ENCODE results near the gene VEZF1.

VEZF1 gene

DNA sequence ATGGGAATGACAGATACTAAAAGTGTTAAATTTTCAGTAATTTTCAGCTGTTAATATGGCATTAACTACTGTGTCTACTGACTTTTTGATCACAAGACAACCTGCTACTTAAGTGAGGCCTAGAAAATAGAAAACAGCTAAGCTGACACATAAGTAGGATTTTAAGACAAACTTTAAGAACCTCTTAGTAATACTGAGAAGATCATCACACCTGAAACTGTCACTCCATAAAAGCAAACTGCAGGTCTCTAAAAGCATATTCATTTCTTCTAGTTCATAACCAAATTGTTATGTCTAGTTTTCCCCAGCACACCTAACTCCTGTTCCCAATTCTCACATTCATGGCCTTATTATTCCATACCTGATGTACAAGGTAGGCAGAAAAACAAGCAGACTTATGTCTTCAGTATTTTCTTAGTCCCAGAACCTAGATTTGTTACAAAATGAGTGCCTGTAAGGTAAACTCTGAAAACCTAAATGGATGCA is 11.0 kb upstream of the VEZF1 start:
- DNase-seq (ENCODE audit: low spot score): no peak

DNA sequence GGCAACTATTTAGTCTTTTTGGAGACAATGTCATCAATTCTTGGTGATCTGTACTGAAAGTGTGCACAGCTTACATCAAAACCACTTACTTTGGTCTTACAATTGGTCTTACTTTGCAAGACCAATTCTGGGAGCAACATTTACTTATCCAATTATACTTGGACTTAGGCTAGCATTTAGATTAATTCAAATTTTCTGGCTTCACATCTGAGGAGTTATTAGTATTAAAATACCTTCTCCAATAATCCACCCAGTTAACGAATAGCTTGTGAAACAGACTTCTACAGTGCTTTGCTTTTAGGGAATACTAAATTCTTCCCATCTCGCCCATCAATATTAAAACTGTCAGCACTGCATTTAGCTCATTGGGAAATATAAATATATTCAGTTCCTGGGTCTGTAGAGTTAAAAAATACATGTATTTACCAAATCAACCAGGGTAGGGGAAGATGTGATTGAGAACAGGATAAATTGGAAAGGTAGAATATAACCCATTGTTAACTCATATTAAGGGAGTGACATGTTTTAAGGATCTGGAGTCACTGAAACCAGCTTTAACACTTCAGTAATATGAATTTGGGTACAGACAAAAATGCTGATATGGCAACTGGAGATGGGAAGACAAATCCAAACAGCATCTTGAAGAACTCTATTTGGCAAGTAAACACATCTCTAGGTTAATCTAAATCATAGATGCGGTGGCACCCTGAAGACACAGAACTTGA is 9.2 kb upstream of the VEZF1 start:
- DNase-seq (ENCODE audit: low spot score): no peak

DNA sequence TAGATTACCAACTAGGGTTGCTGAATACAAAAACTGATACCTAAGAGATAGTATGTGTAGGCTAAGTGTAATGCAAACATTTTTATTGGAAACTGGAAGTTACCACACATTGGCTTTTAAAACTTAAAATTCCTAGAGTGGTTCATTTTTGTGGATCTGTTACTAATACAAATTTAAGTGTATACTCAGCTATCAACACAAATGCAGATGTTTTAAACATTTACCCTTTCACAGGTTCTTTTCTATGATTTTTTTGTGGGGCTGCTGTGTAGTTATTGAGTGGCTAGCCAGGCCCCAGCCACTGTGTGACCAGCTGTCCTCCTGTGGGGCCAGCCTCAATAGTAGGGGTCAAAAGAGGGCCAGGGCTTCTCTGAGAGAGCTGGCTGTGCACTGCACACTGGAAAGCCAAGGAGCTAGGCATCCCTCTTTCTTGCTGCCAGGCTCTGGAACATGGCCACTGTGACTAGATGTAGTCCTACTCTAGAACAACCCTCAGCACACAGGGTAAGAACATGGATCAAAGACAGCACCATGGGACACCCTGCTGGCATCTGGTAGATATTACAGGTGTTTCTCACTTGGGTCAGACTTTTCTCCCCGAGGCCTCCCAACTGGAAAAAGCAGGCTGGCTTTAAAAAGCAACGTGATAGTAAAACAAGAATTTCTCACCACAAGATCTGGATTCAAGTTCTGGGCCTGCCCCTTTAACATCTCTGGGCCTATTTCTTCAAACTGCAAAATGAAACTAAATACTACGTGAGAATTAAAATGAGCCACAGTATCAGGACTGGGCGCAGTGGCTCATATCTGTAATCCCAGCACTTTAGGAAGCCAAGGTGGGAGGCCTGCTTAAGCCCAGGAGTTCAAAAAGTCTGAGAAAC is 7.3 kb upstream of the VEZF1 start:
- DNase-seq (ENCODE audit: low spot score): peak; percentile 64

DNA sequence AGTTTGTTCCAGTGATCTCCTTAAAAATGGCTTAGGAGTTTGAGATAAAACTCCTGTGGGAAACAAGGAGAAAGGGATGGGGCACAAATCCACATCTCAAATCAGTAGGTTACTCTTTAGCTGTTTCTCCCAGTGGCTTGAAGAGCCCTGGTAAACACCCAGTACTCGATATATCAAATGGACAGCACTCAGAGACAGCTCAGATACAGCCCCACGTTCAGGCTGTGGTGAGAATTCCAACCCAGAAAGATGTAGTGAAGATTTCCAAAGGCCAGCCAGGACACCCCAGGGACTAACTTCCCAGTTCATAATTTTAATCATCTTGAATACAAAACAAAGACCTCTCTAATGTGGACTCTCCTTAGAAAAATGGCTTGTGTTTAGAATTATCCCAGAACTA is 6.4 kb upstream of the VEZF1 start:
- no peak for DNase-seq (ENCODE audit: low spot score)

DNA sequence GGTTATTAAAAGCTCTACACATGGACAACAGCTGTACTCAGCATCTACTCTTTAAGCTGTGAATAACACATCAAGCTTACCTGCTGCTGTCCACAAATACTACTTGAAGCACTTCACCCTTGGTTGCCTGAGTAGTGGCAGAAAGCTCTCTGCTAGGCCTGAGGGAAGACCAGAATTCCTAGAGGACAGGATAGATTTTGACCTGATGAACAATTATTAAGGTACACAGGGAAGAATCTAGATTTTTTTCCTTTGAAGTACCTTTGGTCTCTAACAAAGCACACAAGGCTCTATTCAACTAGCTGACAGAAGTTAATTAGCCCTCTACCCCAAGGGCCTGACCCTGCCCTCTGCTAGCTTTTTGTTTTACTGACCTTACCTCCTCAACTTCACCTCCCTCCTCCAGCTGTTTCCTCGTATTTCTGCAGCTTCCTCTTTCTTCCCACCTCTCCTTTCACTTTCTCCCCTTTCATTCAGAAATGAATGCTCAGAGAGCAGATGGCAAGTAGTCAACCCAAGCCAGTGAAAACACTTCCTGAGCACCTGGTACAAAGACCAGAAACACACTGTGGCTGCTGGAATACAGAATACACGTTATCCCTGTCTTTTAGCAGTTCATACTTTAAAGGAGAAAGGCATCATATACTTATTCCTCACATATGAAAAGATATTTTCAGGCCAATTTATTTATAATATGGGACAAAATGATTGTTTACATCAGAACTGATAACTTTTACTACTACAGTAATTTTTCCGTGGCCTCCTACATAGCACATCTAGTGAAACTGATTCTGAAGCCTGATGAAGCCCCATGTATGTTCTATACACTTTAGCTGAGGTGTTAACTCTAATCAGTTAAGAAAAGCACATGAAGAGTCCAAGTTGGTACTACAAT is 5.7 kb upstream of the VEZF1 start:
- no peak for DNase-seq (ENCODE audit: low spot score)

DNA sequence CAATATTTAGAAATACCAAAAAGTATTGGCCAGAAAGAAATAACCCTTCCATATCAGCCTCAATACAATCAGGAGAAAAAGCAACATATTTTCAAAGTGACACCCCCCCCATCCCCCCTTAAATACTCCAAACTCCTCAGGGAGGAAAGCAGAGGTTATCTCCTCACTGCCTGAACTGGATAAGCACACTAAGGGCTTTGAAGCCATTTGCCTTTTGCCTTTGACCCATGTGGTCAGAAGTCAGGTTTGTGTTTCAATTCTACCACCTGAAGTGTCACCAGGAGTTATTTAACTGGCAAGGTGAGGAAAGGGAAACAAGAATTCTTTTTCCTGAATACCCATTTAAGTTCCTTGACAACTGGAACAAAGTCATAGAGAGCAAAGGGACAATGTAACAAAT is 3.5 kb upstream of the VEZF1 start:
- DNase-seq (ENCODE audit: low spot score): no peak

DNA sequence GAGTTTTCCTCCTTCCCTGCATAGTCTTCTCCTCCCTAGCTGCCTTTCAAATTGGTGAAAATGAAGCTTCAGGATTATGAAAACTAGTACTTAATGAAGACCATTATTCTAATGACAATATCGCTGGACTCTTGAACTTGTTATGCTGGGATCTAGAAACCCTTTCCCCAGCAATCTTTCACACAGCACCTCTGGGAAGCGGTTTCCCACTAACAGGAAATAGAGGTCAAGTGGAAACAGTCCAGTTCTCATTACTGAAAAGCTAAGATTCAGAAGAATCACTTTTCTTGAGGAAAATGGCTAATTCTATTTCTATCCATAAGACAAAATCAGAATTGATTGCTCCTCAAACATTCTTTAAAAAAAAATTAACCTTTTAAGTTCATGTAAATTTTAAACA is 2.0 kb upstream of the VEZF1 start:
- DNase-seq (ENCODE audit: low spot score): no peak

DNA sequence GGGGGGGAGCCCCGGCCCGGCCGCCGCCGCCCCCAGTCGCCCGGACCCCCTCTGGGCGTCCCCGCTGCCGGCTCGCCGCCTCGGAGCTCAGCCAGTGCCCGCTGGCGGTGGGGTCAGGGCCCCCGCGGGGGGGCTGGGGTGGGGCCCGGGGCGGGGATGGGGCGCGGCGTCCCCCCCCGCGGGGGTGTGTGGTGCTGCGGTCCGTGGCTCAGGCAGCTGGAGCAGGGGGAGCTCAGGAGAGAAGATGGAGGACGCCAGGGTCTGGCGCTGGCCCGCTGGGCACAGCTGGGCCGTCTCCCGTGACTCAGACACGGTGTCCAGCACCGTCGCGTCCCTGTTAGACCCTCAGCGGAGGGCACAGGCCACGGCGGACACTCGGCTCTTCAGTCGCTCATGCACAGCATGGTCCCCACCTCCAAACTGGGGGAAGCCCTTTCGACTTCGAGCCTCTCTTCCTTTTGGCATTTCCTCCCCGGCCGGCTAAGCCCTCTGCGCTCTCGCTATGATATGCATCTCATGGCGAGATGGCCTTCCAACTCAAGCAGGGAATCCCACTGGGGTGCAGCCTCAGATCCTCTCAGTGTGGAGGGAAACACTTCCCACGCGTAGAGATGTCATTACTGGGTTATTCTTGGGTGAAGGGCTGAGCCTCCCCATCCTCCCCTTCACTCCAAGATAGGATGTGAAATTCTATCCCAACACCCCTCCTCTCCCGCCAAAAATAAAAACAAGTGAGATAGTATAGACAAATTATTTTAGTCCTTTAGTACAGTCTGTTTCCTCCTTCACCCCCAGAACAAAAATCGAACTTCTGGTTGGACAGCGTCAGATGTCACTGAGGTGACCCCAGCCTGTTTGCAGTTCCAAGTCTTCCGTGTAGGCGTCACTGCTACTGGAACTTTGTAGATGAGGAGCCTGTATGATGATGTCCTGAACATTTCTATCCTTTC is 522 bp upstream of the VEZF1 start:
- peak; percentile 69 for DNase-seq (ENCODE audit: low spot score)

DNA sequence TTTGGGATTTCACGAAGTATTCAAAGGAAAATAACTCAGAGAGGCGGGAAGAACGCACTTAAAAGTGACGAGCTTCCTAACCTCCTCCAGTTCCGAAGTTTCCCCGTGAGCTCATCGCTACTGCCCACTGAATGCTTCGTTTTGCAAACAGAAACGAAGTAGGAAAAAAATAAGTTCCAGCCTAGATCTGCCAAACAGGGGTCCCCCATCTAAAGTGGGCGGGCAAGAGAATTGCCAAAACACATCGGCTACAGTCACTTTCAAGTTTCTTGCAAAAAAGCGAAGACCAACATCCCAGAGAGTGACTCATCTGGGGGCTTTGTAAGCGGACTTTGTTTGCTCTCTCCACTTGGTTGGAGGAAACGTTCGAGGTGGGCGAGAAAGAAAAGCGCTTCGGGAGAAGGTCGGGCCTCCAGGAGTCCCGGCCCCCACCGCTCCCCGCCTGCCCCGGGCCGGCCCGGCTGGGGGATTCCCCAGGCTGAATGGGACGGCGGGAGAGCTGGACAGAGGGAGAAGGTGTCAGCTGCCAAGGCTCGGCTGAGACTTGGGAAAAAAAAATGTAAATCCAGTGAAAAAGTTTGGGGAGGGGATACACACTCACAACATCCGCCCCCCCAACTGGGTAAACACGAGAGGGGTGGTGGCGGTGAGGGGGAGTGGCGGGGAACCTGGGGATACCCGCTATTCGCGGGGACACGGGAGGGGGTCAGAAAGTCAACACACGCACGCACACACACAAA is 1.0 kb downstream of the VEZF1 start:
- peak; percentile 28 for DNase-seq (ENCODE audit: low spot score)

DNA sequence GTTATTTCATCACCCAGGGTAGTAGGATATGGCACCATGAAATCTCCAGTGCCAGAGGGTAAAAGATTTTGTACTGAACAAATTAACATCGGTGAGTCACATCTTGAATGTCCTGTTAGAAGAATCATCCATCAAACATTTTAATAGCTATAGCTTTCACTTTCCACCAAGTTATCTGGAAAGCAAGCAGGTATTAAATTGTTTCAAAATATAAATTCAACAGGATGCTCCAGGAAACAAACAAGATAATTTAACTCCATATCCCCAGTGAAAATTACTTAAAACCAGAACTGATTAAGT is 2.4 kb downstream of the VEZF1 start:
- DNase-seq (ENCODE audit: low spot score): no peak

DNA sequence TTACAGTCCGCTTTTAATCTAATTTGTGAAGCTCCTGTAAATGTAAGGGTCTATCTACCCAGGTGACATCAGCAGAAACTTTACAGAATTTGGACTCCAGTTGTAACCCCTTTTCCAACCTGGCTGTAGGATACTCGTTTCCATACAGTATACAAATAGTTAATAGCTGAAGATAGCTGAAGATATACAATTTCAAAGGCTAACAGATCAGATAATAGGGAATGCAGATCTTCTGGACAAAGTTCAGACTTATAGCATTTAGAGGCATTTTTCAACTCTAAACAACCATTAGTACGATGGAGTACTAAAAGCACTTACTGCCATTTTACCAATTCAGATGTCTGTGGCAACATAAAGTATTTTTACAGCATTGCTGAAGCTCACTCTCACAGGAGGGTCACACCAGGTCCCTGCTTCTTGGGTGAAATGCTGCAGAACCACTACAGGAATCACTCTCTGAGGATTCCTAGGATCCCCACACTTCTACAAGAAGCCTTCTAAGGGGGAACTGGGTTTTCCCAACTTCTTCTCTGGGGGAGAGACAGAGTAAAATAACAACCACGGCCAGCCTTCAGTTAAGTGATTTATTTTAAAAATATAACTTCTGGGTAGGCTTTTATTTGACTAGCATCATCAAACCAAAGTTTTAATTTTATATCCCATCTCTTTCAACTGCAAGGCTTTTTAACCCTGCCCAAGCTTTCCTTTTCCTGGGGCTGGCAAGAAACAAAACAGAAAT is 2.9 kb downstream of the VEZF1 start:
- no peak for DNase-seq (ENCODE audit: low spot score)

DNA sequence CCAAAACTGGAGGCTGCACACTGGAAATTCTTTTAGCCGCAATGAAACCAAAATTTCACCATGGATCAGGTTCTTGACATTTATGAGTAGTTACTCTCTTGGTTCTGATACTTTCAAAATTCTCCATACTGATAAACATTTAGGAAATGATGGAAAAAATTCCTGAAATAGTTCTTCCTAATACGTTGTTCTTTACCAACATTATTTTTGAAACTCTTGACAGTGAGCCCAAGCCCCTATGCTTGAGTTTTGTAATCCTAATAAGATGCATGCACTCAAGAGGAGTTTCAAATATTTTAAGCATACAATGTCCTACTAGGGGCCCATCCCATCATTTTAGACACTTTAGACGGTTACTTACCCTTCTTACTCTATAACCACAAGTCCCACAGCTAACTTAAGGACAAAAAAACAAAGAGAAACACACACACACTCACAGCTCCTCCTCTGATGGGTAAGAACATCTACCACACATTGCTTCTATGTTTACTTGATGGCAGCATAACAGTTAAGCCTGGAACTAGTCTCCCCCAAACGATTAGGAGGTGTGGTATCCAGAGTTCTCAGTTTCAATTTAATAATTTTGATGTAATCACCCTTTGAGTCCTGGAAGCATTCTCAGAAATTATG is 3.7 kb downstream of the VEZF1 start:
- DNase-seq (ENCODE audit: low spot score): no peak

DNA sequence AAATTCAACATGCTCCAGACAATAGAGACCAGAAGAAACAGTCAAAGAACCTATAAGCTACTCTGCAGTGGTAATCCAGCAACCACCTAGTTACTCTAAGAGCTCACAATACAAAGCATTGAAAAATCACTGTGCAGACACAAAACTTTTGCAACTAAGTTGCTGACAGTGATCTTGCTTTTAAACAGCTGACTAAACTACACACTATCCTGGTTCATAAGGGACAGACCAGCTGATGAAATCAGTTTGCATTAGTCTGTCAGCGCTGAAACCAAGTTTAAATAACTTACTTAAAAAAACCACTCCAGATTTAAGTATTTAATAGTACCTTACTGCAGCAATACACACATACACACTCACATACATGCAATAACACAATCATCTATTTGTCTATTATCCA is 4.6 kb downstream of the VEZF1 start:
- no peak for DNase-seq (ENCODE audit: low spot score)

DNA sequence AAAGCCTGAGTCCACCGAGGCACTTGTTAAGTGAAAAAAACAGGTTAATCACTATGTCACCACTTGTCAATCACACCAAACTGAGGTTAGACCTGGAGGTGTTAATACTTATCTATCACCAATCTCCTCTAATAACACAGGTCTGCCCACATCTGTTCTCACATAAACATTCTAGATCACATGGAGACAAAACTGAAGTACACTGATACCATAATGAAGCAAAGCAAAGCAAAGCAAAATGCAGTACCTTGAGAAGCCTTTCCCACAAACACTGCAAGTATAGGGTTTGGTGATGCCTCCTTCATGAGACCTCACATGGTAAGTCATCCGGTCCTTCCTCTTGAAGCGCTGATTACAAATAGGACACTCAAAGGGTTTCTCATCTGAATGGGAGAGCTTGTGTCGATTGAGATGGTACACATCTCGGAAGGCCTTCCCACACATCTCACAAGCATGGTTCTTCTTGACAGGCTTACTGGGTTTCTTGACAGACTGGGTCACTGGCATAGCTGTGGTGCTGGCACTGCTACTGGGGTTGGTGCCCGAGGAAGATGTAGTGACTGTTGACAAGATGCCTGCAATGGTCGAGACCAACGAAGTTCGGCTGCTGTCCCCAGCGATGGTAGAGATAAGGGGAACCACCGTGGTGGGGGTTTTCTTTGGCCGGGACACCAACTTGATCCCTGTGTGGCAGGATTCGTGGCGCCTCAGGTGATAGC is 5.4 kb downstream of the VEZF1 start:
- peak; percentile 34 for DNase-seq (ENCODE audit: low spot score)

DNA sequence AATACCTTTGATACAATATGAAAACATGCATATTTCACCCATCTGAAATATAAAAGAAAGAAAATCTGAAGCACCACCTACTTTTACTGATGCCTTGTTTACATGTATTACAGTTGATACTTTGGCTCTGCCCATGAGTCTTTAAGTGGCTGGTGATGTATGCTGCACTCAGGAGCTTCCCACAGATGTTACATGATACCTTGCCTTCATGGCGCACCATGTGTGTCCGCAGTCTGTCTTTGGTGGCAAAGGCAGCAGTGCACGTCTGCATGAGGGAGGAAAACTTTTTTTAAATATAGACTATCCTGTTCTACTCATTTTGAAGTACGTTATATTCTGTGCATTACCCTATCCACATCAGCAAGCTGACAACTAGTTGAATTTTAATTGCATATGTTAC is 7.5 kb downstream of the VEZF1 start:
- DNase-seq (ENCODE audit: low spot score): no peak

DNA sequence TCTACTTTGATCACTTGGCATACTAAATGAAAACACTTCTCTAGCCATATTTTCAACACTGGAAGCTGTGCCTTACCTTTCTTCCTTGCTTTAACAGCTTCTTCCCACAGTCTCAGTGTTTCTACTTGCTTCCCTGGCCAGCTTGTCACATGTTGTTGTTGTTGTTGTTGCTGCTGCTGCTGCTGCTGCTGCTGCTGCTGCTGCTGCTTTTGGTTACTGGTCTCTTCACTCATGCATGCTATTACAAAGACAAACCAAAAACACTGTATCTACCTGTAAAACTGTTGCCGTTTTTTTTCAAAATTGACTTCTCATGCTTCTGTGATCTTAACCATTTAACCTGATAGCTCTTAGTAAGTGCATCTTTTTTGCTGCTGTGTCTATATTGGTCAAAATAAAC is 9.0 kb downstream of the VEZF1 start:
- no peak for DNase-seq (ENCODE audit: low spot score)

DNA sequence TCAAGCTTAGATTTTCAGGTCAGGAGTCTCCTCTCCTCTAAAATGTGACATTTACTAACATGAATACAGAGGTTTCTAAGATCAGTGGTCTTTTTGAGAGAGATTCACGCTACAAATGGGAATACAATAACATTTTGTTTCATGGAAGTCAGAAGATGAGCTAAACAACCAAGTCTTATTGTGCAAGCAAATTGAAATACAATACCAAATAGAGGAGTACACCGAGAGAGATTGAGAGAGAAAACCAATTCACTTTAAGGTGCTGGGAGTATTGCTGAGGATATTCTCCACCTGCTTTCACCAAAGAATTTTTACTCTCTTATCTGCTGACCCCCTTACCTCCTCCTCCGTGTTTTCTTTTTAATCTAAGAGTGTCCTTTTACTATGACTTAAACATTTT is 11.5 kb downstream of the VEZF1 start:
- no peak for DNase-seq (ENCODE audit: low spot score)

DNA sequence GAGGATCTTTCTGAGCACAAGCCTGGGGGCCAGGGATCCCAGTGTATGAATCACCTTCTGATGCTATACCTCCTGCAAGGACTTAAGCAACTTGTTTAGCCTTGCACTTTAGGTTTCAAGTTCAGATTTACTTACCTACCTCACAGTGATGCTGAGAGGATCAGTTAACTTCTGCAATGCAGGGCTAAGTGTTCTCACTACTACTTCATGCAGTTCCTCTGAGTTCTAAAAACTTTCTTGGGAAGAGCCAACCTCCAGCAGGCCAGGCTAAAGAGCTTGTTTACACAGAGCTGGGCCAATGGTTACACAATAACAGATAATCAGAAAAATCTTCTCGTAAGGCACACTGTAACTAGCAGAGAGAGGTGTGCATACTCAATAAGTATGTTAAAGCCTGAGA is 13.0 kb downstream of the VEZF1 start:
- DNase-seq (ENCODE audit: low spot score): no peak
